HUES6 (cell line): ENCODE data around the gene ADAM12.
"Not testable (repeated sequence)": the region's sequence is repeated elsewhere in the genome, so short reads cannot be mapped to it uniquely, and the experiment has no call there.

Experiments
- H3K27ac ChIP-seq: 2 replicates; pipeline ENCODE4 v1.7.0; 2013; ENCODE audit warnings: low read depth, mild to moderate bottlenecking, low read length, inconsistent platforms
- H3K27me3 ChIP-seq: 2 replicates; pipeline ENCODE4 v1.6.1; 2013; ENCODE audit warnings: low read length; ENCODE audit not compliant: control insufficient read depth, insufficient read depth
- H3K36me3 ChIP-seq: 2 replicates; pipeline ENCODE4 v1.6.1; 2013; ENCODE audit warnings: low read length; ENCODE audit not compliant: control insufficient read depth, insufficient read depth
- H3K4me1 ChIP-seq: 2 replicates; pipeline ENCODE4 v1.6.1; 2013; ENCODE audit warnings: low read length; ENCODE audit not compliant: control insufficient read depth, insufficient read depth
- H3K4me3 ChIP-seq: 2 replicates; pipeline ENCODE4 v1.5.1; 2013; ENCODE audit warnings: low read depth, low read length
- H3K9ac ChIP-seq: one replicate; pipeline ENCODE4 v1.6.1; 2013; ENCODE audit warnings: mild to moderate bottlenecking, low read length
- H3K9me3 ChIP-seq: 2 replicates; pipeline ENCODE4 v1.6.1; 2013; ENCODE audit warnings: low read depth, low read length; ENCODE audit not compliant: control insufficient read depth, insufficient read depth

ADAM12 gene

GRCh38 chr10:126188679-126189200 lies 199.5 kb downstream of the ADAM12 start:
- Histone ChIP-seq H3K27ac (no peak overlapping the region), H3K4me1 (no peaks in the 10 kb centered on the region), H3K36me3 (no peaks in the 10 kb centered on the region), H3K27me3 (no peaks in the 10 kb centered on the region), H3K9ac (no peak overlapping the region), H3K4me3 (no peak overlapping the region), H3K9me3 (no peaks in the 10 kb centered on the region)

DNA sequence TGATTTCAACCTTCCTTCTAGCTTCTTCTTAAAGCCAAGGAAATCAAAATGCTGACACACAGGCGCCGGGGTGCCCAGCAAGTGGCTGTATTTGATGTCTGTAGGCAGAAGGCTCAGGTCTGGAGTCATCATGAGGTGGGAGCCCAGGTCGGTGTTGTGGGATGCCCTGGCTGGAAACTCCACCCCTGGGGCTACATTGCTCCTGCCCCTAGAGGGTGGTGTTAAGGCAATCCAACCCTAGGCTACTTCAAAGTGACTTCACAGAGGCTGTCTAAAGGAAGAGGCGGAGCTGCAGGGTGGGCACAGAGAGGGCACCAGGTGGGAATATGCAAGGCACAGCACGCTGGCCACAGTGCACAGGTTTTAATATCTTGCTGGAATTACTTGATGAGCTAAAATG lies 200.9 kb downstream of the ADAM12 start:
- H3K9me3 ChIP-seq, result no peaks in the 10 kb centered on the region
- no peak overlapping the region for H3K4me3 ChIP-seq
- H3K36me3 ChIP-seq, result no peaks in the 10 kb centered on the region
- H3K4me1 ChIP-seq, result no peaks in the 10 kb centered on the region
- H3K9ac ChIP-seq, result no peak overlapping the region
- no peaks in the 10 kb centered on the region for H3K27me3 ChIP-seq
- H3K27ac ChIP-seq, result no peak overlapping the region

- Histone ChIP-seq H3K27me3 (no peaks in the 10 kb centered on the region), H3K9ac (no peak overlapping the region), H3K4me3 (no peak overlapping the region), H3K4me1 (no peaks in the 10 kb centered on the region), H3K27ac (no peak overlapping the region), H3K9me3 (no peaks in the 10 kb centered on the region), H3K36me3 (no peaks in the 10 kb centered on the region)
These were observed 201.5 kb downstream of the ADAM12 start for GRCh38 chr10:126186766-126187165.

DNA sequence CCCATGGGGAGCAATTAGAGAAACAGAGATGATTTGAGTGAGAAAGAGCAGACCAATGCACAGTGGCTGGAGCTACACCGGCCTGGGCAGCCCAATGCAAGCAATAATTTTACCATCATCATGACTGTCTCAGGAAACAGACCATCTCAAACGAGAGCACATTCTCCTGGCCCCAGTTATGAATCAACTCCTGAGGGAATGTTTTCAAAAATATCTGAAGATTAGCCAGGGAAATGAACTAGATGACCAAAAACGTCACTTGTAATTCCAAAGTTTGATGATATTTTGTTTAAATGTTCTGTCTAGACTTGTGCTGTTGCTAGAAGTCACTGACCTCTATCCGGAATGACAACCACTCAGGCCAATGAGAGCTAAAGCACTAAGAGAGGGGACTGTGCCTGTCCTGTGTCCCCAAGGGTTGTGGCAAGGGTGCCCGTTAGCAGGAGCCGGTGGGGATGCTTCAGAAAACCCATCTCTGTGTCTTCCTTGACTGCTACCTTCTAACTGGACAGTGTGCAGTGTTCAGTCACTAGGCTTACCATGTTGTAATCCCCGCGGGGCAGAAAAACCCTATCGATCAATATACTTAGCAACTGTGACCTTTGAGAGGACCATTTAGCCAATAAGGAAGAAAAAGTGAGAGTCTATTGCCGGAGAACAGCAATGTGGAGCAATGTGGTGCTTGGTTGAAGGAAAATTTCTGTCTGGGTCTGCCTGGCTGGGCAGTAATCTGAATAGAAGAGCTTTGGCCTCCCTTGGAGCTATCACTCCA lies 202.4 kb downstream of the ADAM12 start:
- Histone ChIP-seq H3K36me3 (no peaks in the 10 kb centered on the region), H3K27ac (no peak overlapping the region), H3K4me3 (no peak overlapping the region), H3K4me1 (no peaks in the 10 kb centered on the region), H3K27me3 (no peaks in the 10 kb centered on the region), H3K9ac (no peak overlapping the region), H3K9me3 (no peaks in the 10 kb centered on the region)

- no peak overlapping the region for H3K27ac ChIP-seq
- H3K27me3 ChIP-seq, result no peaks in the 10 kb centered on the region
- H3K9me3 ChIP-seq, result no peaks in the 10 kb centered on the region
- H3K36me3 ChIP-seq, result no peaks in the 10 kb centered on the region
- no peak overlapping the region for H3K4me3 ChIP-seq
- H3K9ac ChIP-seq, result no peak overlapping the region
- H3K4me1 ChIP-seq, result peaks cover 15% of the 10 kb centered on the region
These were observed 206.7 kb downstream of the ADAM12 start for GRCh38 chr10:126181626-126182025.

- peaks cover 28% of the 10 kb centered on the region for H3K4me1 ChIP-seq
These were observed 208.6 kb downstream of the ADAM12 start for GRCh38 chr10:126179637-126180036.

GRCh38 chr10:126177417-126178030 lies 210.8 kb downstream of the ADAM12 start:
- peak overlapping the region; percentile 19; the same call in 1 of the 2 replicates for H3K4me3 ChIP-seq
- peak overlapping the region; percentile 57; the same call in 1 of the 2 replicates for H3K27ac ChIP-seq
- peak overlapping the region; percentile 1 for H3K9ac ChIP-seq
- H3K9me3 ChIP-seq, result no peaks in the 10 kb centered on the region
- H3K4me1 ChIP-seq, result peaks cover 28% of the 10 kb centered on the region
- no peaks in the 10 kb centered on the region for H3K27me3 ChIP-seq
- no peaks in the 10 kb centered on the region for H3K36me3 ChIP-seq

More at GRCh38 chr10:126179637-126180036, 208.6 kb downstream of the ADAM12 start:
- H3K27ac ChIP-seq, result no peak overlapping the region
- no peaks in the 10 kb centered on the region for H3K9me3 ChIP-seq
- no peak overlapping the region for H3K4me3 ChIP-seq
- no peak overlapping the region for H3K9ac ChIP-seq
- no peaks in the 10 kb centered on the region for H3K36me3 ChIP-seq
- no peaks in the 10 kb centered on the region for H3K27me3 ChIP-seq

DNA sequence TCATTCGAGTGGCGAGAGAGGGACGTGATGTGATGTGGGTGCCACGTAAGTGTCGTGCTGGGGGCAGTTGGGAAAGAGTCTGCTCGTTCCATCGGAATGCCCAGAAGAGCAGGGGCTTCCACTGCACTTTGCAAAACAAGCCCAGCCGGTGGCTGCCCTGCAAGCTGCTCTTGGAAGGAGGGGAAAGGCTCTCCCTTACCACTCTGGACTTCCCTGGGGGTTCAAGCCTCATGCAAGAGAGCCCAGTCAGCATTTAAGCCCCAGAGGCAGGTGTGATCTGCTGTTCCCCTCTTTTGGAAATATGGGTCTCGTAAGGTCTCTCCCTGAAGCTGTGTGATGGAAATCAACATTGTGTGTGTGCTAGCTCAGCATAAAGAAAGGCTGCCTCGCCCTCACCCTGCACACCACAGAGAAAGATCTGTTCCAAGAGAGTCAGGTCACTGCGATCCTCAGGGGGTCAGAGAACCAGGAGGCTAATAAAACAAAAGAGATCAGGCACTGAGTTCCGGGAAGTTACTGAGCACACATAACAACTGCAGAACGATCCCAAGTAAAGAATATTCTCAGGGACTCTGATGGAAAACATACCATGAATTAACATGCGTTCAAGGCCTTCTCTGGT lies 212.5 kb downstream of the ADAM12 start:
- Histone ChIP-seq H3K27ac (no peak overlapping the region), H3K9ac (no peak overlapping the region), H3K4me1 (peaks cover 28% of the 10 kb centered on the region), H3K36me3 (no peaks in the 10 kb centered on the region), H3K9me3 (no peaks in the 10 kb centered on the region), H3K4me3 (no peak overlapping the region), H3K27me3 (no peaks in the 10 kb centered on the region)

DNA sequence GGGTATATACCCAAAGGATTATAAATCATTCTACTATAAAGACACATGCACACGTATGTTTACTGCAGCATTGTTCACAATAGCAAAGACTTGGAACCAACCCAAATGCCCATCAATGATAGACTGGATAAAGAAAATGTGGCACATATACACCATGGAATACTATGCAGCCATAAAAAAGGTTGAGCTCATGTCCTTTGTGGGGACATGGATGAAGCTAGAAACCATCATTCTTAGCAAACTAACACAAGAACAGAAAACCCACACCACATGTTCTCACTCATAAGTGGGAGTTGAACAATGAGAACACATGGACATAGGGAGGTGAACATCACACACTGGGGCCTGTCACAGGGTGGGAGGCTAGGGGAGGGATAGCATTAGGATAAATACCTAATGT lies 215.5 kb downstream of the ADAM12 start:
- H3K9ac ChIP-seq, H3K9me3 ChIP-seq, H3K27me3 ChIP-seq, H3K4me3 ChIP-seq, H3K36me3 ChIP-seq, H3K27ac ChIP-seq: not testable (repeated sequence)
- H3K4me1 ChIP-seq, result peaks cover 24% of the 10 kb centered on the region

- no peak overlapping the region for H3K27ac ChIP-seq
- no peak overlapping the region for H3K9ac ChIP-seq
- no peaks in the 10 kb centered on the region for H3K9me3 ChIP-seq
- H3K4me3 ChIP-seq, result no peak overlapping the region
- no peaks in the 10 kb centered on the region for H3K27me3 ChIP-seq
- H3K36me3 ChIP-seq, result no peaks in the 10 kb centered on the region
- peaks cover 13% of the 10 kb centered on the region for H3K4me1 ChIP-seq
These were observed 216.7 kb downstream of the ADAM12 start for GRCh38 chr10:126171555-126171954.

DNA sequence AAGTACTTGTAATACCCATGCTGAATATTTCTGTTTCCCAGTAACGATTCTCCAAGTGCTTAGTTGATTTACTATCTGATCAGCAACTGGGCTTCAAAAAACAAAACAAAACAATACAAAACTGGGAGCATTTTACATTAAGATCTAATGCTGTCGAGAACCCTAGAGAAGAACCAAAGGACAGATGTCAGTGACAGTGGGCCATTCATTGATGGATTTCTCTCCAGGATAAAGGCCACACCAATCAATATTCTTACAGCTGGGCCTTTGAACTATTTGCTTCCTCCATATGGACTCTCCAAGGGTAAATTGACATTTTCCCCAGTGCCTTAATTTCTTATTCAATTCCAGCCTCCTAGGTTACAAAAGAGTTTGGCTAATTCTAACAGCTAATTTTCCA lies 217.5 kb downstream of the ADAM12 start:
- H3K9ac ChIP-seq, result no peak overlapping the region
- H3K36me3 ChIP-seq, result no peaks in the 10 kb centered on the region
- H3K27me3 ChIP-seq, result no peaks in the 10 kb centered on the region
- no peaks in the 10 kb centered on the region for H3K9me3 ChIP-seq
- no peak overlapping the region for H3K27ac ChIP-seq
- H3K4me3 ChIP-seq, result no peak overlapping the region
- H3K4me1 ChIP-seq, result peaks cover 5% of the 10 kb centered on the region
